GM19468 (cell line): ENCODE measurements around the gene EGF.

Experiments
- ATAC-seq: cut with Tn5 transposase; IDR thresholded peaks from one replicate; pipeline ENCODE4 v1.9.1; 2021; ENCODE audit warnings: mild to moderate bottlenecking, moderate library complexity, moderate number of reproducible peaks; ENCODE audit not compliant: unreplicated experiment; ENCODE audit errors: extremely low read depth

EGF gene

DNA sequence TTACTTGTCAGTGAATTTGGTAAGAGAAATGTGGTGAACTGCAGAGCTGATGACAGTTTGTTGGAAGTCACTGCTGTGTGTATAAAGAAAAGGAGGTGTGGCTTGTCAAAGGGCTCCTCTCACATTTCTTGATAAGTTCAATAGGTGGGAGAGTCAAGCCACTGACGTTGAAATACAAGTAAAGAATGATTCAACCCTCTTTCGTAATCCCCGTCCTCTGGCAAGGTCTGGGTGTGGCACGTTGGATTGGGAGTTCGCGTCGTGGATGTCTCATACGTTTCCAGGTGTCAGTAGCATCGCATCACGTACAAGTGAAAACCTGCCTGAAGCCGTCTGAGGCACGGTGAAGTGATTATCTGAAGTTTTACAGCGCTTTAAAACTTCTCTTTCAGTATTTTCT is 76.4 kb downstream of the EGF start:
- no peak for ATAC-seq

DNA sequence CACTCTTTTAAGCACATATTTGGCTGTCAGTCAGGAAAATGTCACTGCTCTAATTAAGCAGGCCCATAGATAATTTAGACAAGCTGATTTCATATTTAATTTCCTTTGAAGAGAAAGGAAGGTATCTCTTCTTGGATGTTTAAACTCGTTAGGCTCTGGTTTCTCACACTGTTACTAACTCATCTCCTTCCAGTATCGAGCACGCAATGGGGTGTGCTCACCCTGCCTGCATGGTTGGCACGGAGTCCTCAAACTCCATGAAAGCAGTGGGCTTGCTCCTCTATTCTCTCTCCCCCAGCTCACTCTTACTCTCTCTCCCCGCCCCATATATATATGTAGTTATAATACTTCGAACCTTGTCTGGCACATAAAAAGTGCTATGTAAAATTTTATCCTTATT is 76.9 kb downstream of the EGF start:
- no peak for ATAC-seq

DNA sequence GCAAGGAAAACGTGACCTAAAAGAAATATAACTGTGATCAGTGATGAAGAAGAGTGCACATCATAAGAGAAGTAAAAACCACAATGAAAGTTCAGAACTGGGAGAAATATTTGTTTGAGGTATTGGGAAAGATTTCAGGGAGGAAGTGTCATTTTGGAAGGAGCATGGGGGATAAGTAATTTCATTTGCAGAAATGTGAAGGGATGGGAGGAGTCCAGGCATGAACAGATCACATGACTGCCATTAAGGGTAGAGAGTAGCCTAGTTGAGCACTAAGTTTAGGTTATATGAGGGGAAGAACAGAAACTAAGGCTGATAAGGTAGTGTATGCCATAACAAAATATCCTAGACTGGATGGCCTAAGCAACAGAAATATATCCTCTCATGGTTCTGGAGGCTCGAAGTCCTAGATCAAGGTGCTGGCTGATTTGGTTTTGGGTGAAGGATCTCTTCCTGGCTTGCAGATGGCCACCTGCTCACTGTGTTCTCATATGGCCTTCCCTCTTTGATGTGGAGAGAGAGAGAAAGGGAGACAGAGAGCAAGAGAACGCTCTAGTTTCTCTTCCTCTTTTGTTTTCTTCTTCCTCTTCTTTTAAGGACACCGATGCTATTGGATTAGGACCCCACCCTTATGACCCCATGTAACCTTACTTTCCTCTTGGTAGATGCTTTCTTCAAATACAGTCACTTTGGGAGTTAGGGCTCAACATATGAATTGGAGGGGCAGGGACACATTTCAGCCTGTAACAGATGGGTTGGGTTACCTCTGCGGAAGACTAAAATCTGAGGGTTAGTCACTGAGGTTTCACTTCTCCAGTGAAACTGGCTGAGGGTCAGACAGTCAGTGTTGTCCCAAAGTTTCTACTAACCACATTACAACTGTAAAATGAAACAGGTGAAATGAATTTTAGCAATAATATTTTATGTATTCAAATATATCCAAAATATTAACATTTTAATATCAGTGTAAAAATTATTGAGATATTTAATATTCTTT is 77.9 kb downstream of the EGF start:
- peak; percentile 81 for ATAC-seq

DNA sequence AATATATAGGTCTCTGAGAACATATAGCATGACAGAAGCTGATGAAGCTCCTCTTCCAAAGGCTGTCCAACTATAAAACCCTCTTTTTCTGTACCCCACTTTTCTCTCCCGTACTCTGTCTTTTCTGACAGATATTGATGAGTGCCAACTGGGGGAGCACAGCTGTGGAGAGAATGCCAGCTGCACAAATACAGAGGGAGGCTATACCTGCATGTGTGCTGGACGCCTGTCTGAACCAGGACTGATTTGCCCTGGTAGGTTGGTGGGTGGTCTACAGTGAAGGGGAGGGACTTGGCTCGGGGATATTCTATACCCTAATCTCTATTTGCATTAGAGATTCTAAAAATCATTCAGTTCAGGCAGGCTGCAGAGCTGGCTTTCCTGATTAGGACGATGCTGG is 80.4 kb downstream of the EGF start:
- ATAC-seq = no peak

DNA sequence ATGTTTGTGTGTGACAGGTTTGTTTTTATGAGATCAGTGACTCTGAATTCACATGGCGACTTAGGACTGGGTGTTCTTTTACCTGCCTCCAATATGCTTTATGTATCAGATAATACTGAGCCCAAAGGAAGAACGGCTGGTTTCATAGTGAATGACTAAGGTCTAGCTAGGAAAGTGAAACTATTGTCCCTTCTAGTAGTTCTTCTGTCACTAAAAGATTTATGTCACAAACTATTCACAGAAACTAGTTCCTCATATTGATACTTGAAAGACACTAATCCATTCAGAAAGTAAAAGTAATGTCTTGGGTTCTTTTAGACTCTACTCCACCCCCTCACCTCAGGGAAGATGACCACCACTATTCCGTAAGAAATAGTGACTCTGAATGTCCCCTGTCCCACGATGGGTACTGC is 81.7 kb downstream of the EGF start:
- peak; percentile 69 for ATAC-seq

DNA sequence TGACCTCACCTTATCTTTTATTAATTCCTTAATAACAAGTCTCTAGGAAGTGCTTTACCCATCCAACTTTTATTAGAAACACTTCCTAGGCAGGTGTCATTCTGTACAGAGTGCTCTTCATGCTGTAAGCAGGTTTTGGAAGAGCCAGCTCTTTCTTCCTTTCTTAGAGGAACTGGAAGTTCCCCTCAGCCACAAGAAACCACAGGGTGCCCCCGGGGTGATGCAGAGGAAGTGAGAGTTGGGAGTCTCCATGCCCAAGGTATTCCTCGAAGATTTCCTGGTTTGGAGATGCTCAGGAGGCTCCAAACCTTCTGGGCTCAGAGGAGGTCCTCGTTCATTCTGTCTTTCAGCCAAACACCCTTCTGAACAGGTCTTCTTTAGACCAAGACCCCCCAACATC is 83.8 kb downstream of the EGF start:
- ATAC-seq = no peak

DNA sequence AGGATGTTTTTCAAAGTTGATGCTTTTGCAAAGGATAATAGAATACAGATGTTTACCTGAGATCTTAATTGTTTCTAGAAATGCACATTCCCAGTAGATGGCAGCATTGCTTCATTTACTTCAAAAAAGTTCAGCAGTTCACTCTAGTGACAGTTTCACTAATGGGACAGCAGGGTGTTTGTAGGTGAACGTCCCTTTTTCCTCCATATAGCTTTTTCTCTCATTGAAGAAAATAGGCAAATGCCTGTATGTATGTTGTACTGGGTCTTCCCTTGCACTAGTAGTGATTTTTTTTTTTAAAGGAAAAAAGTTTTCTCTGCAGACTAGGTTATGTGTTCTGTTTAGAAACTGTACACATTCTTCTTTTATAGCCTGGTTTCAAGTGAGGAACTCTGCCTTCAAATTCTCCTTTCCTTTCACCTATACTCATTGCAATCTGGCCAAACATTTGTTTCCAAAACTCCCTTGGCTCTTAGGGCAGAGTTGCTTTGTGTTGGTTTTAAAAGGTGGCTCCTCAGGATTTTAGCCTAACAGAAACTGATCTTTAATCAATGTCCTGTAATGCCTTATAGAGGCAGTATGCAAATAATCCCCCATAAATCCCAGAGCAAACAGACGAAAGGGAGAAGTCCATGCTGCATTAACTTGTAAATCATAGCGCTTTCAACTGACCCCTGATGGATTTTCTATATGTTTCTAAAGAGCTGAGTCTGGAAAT is 86.3 kb downstream of the EGF start:
- ATAC-seq = no peak

DNA sequence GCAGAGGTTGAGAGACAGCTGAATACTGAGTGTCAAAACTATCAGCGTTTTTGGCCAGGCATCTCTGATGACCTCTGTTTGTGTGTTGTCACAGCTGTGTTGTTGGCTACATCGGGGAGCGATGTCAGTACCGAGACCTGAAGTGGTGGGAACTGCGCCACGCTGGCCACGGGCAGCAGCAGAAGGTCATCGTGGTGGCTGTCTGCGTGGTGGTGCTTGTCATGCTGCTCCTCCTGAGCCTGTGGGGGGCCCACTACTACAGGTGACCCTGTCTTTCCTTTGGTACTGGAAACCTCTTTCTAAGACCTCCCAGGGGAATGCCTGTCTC is 86.9 kb downstream of the EGF start:
- ATAC-seq = no peak

DNA sequence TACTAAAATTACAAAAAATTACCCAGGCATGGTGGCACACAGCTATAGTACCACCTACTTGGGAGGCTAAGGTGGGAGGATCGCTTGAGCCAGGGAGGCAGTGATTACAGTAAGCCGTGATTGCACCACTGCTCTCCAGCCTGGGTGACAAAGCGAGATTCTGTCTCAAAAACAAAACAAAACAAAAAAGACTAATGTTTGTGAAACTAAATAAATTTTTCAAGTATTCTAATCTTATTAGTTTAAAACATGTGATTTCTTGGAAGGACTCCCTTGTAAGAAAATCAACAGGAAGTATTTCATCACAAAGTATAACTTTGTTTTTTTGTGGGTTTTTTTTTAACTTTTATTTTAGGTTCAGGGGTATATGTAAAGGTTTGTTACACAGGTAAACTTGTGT is 89.6 kb downstream of the EGF start:
- ATAC-seq = no peak

DNA sequence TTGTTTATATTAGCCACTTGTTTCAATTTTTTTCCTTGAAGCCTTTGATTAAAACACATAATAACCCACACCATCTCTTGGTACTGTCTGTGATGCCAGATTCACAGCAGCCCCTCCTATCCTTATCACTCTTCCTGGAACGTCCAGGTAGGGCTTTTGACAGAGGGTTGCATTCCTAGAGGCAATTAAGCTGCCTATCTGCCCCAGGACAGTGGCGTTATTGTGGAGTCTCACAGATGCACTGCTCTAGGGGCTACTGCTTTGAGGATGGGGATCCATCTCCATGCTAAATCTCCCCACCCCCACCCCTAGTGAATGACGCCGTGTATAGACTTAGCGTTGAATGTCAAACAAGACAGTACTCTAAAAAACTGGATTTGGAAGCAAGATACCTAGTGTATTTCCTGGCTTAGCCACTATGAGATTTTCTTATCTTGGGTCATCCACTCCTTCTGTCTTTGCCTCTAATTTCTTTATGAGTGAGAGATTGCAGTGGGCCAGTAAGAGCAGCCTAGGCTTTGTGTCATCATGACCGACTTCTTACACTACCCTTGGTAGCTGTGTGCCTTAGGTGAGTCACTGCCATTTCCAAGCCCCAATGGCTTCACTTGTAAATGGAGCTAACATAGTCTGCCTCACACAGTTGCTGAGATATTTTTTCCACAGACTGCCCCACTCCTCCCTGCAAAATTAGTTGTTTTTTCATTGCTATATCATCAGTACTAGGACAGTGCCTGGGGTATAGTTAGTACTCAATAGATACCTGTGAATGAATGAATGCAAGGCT is 90.9 kb downstream of the EGF start:
- ATAC-seq = no peak

DNA sequence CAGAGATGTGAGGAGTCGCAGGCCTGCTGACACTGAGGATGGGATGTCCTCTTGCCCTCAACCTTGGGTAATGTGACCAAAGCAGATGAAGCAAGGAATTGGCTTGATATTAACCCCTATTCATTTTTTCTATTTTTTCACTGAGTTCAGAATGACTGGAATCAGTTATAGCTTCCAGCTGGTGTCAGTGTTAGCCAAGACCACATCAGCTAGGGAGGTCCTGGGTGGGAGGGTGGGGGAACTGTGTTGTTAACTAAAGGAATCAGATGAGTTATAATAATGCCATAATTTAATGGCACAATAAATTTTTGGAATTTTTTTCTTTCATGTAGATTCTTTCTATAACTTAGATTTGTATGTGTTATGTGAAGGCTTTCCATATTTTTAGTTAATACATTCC is 91.9 kb downstream of the EGF start:
- no peak for ATAC-seq

DNA sequence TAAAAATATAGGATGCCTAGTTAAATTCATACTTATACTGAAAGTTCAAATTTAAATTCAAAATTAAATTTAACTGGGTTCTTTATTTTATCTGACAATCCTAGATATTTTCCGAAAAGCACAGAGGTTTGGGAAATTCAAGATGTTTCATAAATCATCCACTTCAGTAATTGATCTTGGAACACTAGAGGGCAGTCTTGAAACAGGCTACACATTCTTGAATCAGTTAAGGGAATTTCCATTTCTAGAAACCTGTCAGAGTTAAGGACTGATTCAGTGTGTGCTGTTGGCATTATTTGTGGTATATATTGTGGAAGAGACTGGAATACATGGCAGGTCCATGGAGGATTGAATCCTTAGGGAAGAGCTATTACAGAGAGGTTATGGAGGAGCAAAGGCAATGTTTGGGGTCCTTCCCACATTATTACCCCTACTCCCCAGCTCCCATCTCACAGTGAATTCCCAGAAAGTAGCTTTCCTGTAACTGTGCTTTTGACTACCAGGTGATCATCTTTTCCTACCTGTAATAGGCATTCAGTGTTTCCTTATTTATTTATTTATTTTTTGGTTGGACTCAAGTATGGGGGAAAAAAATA is 92.9 kb downstream of the EGF start:
- ATAC-seq = no peak

DNA sequence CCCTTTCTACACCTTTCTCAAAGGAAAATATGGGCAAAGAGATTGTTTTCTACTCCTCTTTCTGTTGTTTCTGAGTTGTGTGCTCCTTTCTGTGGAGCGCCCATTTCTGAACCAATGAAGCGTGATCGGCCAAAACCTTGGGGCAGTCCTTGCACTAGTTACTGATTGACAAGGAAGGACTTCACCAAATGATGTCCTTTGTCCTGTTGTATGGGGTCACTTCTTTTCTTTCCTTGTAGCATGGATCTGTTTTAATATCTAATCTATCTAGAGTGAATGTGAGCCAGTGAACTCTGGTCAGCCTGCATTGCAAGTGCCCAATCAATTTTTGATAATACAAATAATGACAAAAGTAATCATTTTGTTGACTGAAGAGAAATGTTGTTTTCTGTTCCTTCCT is 94.5 kb downstream of the EGF start:
- no peak for ATAC-seq

DNA sequence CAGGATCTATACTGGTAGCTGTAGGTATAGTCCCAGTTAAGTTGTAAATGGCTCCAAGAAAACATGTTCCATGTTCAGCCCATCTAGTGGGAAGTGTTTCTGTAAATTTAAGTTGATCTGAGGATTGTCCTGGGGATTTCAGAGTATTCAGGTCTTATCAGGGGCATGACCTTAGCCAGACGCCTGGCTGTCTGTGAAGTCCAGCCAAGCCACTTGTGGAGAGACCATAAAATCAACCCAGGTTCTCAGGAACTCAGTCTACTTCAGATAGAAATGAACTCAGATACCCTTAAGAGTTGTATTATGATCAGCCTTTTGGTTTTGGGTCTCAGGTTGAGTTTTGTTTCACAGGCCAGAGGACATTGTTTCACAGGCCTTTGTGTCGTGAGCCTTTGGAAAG is 95.9 kb downstream of the EGF start:
- no peak for ATAC-seq

DNA sequence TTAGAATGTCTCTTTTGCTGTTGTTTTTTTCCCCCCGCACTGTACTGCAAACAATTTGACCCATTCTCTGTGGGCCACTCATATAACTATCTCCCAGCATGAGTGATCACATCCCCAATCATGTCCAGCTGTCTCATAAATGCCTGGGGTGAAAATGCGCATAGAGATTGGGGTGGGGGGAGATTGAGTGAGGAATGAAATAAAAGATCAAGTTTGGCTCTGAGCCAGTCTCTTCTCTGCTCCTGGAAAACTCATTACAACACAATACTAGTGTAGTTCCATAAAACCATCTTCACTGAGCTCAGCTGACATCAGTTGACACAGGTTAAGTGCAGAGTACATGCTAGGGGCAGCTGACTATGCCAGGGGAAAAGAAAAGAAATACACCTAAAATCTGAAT is 96.9 kb downstream of the EGF start:
- no peak for ATAC-seq

DNA sequence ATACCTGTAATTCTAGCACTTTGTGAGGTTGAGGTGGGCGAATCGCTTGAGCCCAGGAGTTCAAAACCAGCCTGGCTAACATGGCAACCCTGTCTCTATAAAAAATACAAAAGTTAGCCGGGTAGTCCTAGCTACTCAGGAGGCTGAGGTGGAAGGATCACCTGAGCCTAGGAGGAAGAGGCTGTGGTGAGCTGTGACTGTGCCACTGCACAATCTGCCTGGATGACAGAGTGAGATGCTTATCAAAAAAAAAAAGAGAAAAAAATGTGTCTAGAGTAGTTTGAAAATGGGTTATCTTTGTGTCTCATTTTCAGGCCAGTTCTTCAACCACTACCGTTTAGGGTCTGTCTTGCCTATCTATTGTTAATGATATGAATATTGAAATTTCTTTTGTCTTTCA is 98.1 kb downstream of the EGF start:
- no peak for ATAC-seq

DNA sequence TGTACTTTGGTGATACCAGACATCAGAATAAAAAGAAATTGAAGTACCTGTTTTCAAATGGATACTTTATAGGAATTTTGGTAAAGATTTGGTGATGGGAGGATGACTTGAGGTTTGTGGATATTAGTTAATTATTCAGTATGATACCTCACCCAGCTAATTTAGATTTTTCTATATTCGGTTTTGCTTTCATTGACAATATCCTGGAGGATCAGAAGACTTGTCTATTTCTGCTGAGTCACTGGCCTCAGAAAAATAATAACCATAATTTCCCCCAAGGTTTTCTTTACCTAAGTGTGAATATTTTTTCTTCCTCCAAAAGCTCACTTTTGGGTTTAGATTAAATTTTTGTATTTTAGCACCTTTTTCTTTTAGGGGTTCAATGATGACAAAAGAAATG is 100.2 kb downstream of the EGF start:
- ATAC-seq = no peak

DNA sequence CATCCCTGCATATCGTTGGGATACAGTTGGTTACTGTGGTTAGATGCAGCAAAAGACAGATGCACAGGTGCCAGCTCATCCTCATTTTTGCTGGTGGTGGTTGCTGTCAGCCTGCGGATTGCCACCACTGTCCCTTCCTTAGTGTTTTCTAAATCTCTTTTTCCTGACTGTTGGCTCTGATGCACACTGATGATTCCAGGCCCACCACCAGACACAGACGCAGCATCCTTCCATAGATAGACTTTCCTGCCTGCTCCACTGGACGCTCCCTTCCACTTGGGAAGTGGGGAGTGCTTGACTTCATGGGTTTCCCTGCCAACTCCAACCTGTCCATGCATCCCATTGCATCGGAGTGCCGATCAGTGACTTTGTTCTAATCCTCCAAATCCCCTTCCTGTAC is 101.5 kb downstream of the EGF start:
- ATAC-seq = no peak

DNA sequence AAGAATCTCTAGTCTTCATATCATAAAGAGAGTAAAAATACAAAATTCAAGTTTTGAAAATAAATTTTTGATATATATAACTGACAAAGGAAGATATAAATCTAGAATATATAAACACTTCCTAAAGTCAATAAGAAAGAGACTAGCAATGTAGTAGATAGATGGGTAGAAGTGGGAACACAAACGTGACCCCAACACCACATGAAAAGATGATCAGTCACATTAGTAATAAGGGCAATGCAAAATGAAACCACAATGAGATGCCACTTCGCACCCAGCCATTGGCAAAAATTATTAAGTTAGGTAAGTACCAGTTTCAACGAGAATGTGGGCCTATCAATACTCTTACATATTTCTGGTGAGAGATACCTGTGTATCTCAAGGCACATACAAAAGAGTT is 106.5 kb downstream of the EGF start:
- no peak for ATAC-seq

DNA sequence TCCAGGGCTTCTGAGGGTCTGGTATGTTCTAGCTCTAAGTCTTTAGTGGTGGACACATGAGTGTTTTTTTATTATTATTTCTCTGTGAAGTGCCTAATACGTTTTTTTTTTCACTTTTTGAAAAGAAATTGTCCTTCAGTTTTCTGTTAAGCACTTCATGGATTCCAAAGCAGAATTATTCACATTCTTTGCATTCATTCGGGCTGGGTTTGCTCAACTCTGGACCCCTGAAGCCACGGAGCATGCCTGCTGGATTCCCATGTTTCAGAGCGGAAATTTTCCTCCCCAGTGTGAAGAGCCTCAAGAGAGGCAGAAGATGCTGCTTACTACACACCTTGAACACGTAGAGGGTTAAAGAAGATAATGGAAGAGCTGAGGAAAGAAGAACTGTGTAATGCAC is 107.5 kb downstream of the EGF start:
- ATAC-seq = no peak
